ENCODE data around the gene DTX3L. TPM values are rescaled to one million over a fixed set of nuclear protein-coding genes. Genes with fewer than 3 reads are reported as not detected.

Gene DTX3L
- total and polyA plus RNA-seq, 2 of the 13 experiments (the other 11 are each of a cell fraction or from before 2014, with no cell fraction given) = 2.5 to 10.9 TPM

- TF ChIP-seq GRHL1 (CRISPR knock-in tag; conservative IDR thresholded peaks at IDR 0.05) = no peak
- TF ChIP-seq, protein P1, sequence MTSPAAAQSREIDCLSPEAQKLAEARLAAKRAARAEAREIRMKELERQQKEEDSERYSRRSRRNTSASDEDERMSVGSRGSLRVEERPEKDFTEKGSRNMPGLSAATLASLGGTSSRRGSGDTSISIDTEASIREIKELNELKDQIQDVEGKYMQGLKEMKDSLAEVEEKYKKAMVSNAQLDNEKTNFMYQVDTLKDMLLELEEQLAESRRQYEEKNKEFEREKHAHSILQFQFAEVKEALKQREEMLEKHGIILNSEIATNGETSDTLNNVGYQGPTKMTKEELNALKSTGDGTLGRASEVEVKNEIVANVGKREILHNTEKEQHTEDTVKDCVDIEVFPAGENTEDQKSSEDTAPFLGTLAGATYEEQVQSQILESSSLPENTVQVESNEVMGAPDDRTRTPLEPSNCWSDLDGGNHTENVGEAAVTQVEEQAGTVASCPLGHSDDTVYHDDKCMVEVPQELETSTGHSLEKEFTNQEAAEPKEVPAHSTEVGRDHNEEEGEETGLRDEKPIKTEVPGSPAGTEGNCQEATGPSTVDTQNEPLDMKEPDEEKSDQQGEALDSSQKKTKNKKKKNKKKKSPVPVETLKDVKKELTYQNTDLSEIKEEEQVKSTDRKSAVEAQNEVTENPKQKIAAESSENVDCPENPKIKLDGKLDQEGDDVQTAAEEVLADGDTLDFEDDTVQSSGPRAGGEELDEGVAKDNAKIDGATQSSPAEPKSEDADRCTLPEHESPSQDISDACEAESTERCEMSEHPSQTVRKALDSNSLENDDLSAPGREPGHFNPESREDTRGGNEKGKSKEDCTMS (CRISPR knock-in tag; conservative IDR thresholded peaks at IDR 0.05) = no peak
- peak; percentile 54 for TF ChIP-seq SKI (IDR thresholded peaks at IDR 0.05; ENCODE audit: partially characterized antibody)
- 0 out of 2 replicates have a peak, but pooled peaks have one; percentile 65 for TF ChIP-seq KLF11 (CRISPR knock-in tag; IDR thresholded peaks at IDR 0.05)
- no peak; the same call in none of the 2 replicates for TF ChIP-seq EED (CRISPR knock-in tag; IDR thresholded peaks at IDR 0.05)
- TF ChIP-seq ZNF207 (IDR thresholded peaks at IDR 0.05; ENCODE audit: borderline replicate concordance) = no peak
- TF ChIP-seq SMYD3 (CRISPR knock-in tag; IDR thresholded peaks at IDR 0.05) = peak; percentile 82; the same call in 1 of the 2 replicates
- TF ChIP-seq ZNF691 (CRISPR knock-in tag; IDR thresholded peaks at IDR 0.05; ENCODE audit: borderline replicate concordance, low read depth) = 0 out of 2 replicates have a peak, but pooled peaks have one; percentile 54
- 0 out of 2 replicates have a peak, but pooled peaks have one; percentile 31 for TF ChIP-seq KDM5A (IDR thresholded peaks at IDR 0.05; ENCODE audit: borderline replicate concordance, low read length)
- TF ChIP-seq BRCA1 (CRISPR knock-in tag; IDR thresholded peaks at IDR 0.05) = no peak
- no peak for TF ChIP-seq GTF3A (CRISPR knock-in tag; conservative IDR thresholded peaks at IDR 0.05)
- TF ChIP-seq PHF5A (CRISPR knock-in tag; IDR thresholded peaks at IDR 0.05; ENCODE audit: low read depth, unreplicated experiment) = no peak
- TF ChIP-seq NONO (IDR thresholded peaks at IDR 0.05) = no peak
- TF ChIP-seq NONO (CRISPR knock-in tag; conservative IDR thresholded peaks at IDR 0.05) = peak; percentile 70
- TF ChIP-seq EEA1 (CRISPR knock-in tag; IDR thresholded peaks at IDR 0.05; ENCODE audit: borderline replicate concordance) = no peak
- TF ChIP-seq ZNF230 (CRISPR knock-in tag; IDR thresholded peaks at IDR 0.05) = peak; percentile 92
- peak; percentile 87 for TF ChIP-seq ZNF333 (CRISPR knock-in tag; IDR thresholded peaks at IDR 0.05; ENCODE audit: borderline replicate concordance)
- TF ChIP-seq GABPB1 (CRISPR knock-in tag; IDR thresholded peaks at IDR 0.05) = peak; percentile 85; the same call in 1 of the 2 replicates
- no peak for TF ChIP-seq ZNF382 (CRISPR knock-in tag; IDR thresholded peaks at IDR 0.05; ENCODE audit: borderline replicate concordance)
- no peak for TF ChIP-seq ZNF205 (CRISPR knock-in tag; IDR thresholded peaks at IDR 0.05)
- TF ChIP-seq, protein P2, sequence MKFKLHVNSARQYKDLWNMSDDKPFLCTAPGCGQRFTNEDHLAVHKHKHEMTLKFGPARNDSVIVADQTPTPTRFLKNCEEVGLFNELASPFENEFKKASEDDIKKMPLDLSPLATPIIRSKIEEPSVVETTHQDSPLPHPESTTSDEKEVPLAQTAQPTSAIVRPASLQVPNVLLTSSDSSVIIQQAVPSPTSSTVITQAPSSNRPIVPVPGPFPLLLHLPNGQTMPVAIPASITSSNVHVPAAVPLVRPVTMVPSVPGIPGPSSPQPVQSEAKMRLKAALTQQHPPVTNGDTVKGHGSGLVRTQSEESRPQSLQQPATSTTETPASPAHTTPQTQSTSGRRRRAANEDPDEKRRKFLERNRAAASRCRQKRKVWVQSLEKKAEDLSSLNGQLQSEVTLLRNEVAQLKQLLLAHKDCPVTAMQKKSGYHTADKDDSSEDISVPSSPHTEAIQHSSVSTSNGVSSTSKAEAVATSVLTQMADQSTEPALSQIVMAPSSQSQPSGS (CRISPR knock-in tag; IDR thresholded peaks at IDR 0.05) = no peak
- no peak for TF ChIP-seq ZNF790 (CRISPR knock-in tag; IDR thresholded peaks at IDR 0.05; ENCODE audit: borderline replicate concordance)
- TF ChIP-seq ZNF234 (CRISPR knock-in tag; conservative IDR thresholded peaks at IDR 0.05) = no peak
- peak; percentile 81; the same call in 1 of the 2 replicates for TF ChIP-seq ZNF501 (CRISPR knock-in tag; IDR thresholded peaks at IDR 0.05)
Measured at GRCh38 chr3:122564155-122564912, at the start of gene DTX3L, which contains the start of gene PARP9 (continued).

Data from HepG2 (cell line).